GM04504 (cell line): ENCODE results near the gene ZBTB18.
"Not testable (repeated sequence)": the region's sequence is repeated elsewhere in the genome, so short reads cannot be mapped to it uniquely, and the experiment has no call there.

Experiments used
- DNase-seq: peaks from one replicate; pipeline ENCODE4 v3.0.0-alpha.2; 2012; ENCODE audit warnings: low read depth

Gene ZBTB18

DNA sequence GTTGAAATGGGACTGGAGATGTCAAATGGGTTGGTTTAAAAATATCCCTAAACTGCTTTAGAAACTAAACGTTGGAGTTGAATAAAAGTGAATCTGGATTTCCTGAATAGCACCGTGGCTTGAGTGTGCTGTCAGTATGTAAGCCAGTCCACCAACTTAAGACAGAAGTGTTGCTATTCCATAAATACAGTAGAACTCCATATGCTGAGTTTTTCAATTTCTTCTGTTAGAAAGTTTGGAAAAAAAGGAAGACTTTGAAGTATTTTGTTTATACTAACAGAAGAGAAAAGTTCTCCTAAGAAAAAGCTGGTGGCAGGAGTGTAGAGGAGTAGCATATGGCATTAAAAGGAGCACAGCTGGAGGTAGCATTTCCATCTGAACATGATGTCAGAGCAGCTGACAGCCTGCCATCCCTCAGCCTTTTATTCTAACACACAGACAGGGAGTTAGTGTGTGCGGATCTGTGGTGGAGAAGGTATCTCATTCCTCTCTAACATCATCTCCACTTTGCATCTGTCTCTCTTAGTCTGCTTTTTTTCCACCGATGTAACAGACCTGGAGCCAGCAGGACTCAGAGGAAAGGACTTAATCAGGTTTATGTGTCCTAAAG, at the start of gene ZBTB18:
TSS of gene ZBTB18 (plus strand) at position 449 of the 610 bp plus-strand sequence. CDS start at position 598, 149 bp downstream.
- peak; percentile 39 for DNase-seq

DNA sequence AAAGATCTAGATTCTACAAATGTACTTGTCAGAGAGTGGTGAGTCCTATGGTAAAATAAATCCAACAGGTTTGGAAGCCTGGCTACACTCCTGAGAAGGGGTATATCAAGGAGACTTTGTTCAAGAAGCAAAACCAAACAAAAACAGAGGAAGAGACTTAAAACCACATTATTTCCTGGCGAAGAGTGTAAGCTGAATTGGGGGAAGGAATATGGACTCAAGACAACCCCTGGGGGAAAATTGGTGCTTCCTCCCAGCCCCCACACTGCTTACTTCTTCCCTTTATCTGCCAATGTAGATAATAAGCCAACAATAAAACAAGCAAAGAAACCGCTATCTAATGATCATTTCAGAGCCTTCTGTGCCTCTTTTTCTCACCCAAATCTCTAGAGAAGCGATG, 48.4 kb upstream of the ZBTB18 start:
- DNase-seq, result no peak

DNA sequence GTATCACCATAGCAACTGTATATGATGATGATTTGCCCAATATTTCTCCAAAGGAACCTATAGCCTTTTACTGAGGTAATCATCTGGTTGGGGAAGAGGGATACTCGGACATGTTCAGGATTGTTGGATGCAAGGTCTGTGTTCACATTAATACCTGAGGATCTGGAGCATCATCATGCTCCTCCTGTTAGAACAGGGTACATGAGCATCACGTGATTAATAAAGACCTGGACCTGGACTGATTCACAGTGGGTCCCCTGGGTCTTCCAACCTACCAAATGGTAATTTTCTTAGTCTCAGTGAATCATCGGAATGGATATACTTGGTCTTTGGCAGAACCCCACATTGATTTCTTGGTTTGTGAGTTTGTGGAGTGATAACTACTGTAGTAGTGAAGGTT, 45.6 kb upstream of the ZBTB18 start:
- no peak for DNase-seq

GRCh38 chr1:244006381-244006901, 44.6 kb upstream of the ZBTB18 start:
- no peak for DNase-seq

DNA sequence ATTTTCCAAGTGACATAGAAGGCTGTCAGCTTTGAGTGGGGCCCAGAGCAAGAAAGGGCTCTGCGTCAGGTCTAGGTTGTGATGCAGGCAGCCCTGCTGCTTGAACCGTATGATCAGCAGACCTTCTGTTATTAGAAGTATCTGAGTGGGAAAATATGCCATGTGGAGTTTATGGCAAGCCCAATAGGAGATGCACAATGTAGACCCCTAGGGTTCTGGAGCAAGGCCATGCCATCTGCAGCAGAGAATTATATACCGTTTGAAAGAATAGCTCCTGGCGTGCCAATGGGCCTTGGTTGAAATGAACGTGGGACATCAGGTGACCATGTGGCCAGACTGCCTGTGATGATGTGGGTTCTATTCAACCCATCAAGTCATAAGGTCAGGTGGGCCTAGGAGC, 44.1 kb upstream of the ZBTB18 start:
- no peak for DNase-seq

GRCh38 chr1:244010191-244010590, 40.9 kb upstream of the ZBTB18 start:
- DNase-seq, result no peak

DNA sequence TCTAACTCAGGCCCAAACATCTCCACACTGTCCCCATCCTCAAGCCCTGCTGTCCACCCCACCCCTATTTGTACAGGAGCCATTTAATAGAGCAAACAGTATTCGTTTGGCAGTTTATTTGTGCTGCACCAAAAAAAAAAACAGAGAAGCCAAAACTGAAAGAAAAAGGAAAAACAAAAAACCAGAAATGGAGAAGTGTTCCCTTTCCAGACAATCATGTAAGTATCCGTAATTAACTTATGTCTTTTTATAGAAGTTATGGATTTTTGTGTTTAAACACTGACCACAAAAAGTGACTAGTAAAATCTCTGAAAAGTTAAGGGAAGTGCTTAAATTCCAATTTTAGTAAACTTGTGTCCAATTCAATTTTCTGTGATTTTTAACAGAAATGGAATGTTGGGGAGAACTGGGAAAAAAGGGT, 40.4 kb upstream of the ZBTB18 start:
- DNase-seq, result no peak

GRCh38 chr1:244011271-244011670, 39.8 kb upstream of the ZBTB18 start:
- DNase-seq, result no peak

GRCh38 chr1:244011786-244012185, 39.3 kb upstream of the ZBTB18 start:
- no peak for DNase-seq

GRCh38 chr1:244012202-244012601, 38.9 kb upstream of the ZBTB18 start:
- DNase-seq, result peak; percentile 50

GRCh38 chr1:244013100-244013499, 38.0 kb upstream of the ZBTB18 start:
- DNase-seq, result no peak

GRCh38 chr1:244014862-244015261, 36.2 kb upstream of the ZBTB18 start:
- DNase-seq, result not testable (repeated sequence)

DNA sequence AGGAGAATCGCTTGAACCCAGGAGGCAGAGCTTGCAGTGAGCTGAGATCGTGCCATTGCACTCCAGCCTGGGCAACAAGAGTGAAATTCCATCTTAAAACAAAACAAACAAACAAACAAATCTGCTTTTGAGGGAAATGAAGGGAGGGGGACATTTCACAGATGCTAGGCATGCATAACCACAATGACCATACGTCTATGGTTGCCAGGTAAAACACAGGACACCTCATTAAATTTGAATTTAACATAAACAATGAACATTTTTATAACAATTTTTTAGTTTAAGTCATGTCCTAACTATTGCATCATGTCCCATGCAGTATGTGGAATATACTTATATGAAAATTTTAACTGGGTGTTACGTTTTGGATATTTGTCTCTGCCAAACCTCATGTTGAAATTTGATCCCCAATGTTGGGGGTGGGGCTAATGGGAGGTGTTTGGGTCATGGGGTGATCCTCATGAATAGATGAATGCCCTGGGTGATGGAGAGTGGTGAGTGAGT, 31.0 kb upstream of the ZBTB18 start:
- no peak for DNase-seq

GRCh38 chr1:244021427-244021826, 29.7 kb upstream of the ZBTB18 start:
- no peak for DNase-seq

DNA sequence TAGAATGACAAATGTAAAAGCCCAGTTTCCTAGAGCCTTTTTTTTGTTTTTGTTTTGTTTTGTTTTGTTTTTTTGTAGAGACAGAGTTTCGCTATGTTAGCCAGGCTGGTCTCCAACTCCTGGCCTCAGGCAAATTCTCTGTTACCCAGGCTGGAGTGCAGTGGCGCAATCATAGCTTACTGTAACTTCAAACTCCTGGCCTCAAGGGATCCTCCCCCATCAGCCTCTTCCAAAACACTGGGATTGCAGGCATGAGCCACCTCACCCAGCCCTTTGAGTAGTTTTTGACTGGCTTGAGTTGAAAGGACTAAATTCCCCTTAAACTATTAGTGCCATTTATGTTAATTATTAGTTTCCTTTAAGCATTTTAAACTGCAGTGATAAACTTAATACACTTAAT, 28.8 kb upstream of the ZBTB18 start:
- peak; percentile 73 for DNase-seq

- no peak for DNase-seq
Observed at GRCh38 chr1:244022864-244023440, 28.1 kb upstream of the ZBTB18 start.

DNA sequence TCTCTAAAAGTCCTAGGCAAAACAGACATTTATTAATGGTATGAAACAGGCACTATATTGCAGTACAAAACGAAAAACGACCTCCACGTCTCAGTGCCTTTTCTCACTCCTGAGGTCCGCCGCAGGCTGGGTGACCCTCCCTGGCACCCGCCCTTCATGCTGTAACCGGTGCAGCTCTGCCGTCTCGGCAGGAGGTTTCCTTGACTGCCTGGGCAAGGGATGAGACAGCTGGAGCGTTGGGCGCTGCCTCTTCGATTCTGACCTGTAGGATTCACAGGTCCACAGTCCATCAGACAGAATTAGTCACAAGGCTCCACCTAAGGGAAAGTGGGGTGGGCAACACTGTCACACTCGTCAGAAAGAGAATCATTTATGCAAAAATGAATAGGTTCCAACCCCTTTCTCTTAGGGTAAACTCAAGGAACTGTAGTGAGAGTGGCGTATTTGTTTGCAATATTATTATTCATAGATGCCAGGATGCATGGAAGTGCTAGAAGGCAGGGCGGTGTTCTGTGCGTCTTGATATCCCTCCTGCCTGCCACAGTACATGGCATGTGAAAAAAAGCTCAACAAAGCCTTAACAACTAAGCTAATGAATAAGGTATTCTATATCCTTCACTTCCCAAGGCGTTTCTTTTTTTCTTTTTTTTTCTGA, 23.5 kb upstream of the ZBTB18 start:
- no peak for DNase-seq

DNA sequence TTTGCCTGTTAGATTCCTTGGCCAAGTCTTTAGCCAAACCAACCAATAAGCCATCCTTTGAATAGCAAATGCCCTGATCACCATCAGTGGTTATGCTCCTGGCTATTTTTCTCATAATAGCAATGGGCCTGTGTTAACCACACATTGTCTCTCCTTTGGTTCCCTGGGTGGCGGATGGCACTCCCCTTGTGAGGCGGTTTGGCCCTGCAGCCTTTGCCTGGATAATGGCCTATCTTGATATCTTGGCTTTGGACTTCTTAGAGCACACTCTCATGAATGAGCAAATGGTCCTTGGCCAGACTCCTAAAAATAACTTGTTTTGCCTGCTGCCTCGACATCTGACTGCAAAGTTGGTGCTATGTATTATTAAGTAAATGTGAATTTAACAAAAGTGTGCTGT, 22.4 kb upstream of the ZBTB18 start:
- no peak for DNase-seq

GRCh38 chr1:244029124-244029523, 22.0 kb upstream of the ZBTB18 start:
- no peak for DNase-seq

DNA sequence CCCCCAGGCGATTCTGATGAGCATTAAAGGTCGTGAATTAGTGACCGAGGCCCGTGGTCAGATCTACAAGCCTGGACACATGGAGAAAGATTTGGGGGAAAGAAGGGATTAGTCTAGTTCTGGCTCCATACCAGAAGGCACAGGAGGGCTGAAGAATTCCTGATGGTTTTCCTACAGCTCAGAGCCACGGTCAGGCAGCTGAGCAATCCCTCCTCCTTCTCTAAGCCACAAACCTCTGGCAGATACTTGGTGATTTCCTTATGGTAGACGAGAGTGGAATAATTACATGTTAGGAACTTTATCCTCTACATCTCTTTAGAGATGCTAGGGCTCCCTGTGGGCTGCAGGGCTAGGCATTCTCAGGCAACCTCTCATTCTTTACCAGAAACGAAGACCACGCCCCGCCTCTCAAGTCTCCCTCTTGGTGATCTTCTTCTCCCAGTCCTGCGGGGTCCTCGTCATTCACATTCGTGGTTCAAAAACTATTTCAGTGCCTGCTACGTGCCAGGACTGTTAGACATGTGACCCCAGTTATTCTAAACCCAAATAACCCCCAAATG, 20.5 kb upstream of the ZBTB18 start:
- DNase-seq, result no peak

- no peak for DNase-seq
Observed at GRCh38 chr1:244035358-244035757, 15.7 kb upstream of the ZBTB18 start.

DNA sequence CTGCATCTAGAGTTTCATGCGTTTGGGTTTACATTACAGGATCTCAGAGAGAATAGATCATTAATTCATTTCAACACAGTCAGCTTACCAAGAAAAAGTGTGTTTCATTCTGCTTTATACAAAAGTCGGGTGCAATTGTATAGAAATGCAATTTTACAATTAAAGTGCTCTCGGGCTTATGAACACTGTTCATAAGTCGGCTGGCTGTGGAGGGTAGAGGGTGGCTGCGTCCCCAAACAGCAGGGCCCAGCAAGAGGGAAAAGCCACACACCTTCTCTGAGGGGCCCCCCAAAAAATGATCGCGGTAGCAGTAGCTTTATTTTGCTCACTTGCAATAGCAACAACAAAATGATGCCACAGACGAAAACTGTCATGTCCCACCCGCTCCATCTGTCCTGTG, 13.8 kb upstream of the ZBTB18 start:
- no peak for DNase-seq
